Measurements from ENCODE around the gene MMRN2. TPM values are rescaled to one million over a fixed set of nuclear protein-coding genes. Genes with fewer than 3 reads are reported as not detected.

Gene MMRN2
- total RNA-seq, 1 experiment from 2014 or later, result 8.3 TPM

- ChIA-PET CTCF (no interaction called here), RAD21 (ENCODE audit: low non-redundant PET in 1 of 2, low total read pairs in 2 of 2, uncharacterized antibody in 2 of 2, unreplicated experiment in 2 of 2) (no interaction called here), POLR2A (no interaction called here)
- Histone ChIP-seq H3K27ac (ENCODE audit: low read depth, low read length) (0 out of 2 replicates have a peak overlapping the region, but pooled peaks have one; percentile 6), H3K4me3 (replicated peaks in 1 of 2; ENCODE audit: low read depth in 1 of 2, low read length in 2 of 2) (0 out of 4 replicates have a peak overlapping the region, but pooled peaks of 1 of the 2 experiments have one; percentile 10), H4K20me1 (ENCODE audit: insufficient read depth) (no peaks in the 10 kb centered on the region), H3K4me2 (ENCODE audit: low read length) (peak overlapping the region; percentile 51), H2AFZ (ENCODE audit: low read depth, low read length, poor library complexity, severe bottlenecking) (no peak overlapping the region), H3K27me3 (ENCODE audit: insufficient read depth, low read length) (no peaks in the 10 kb centered on the region), H3K9me3 (ENCODE audit: control insufficient read depth in 1 of 2, insufficient read depth in 1 of 2, low read depth in 1 of 2, low read length in 2 of 2) (no peaks in the 10 kb centered on the region), H3K36me3 (ENCODE audit: control insufficient read depth in 1 of 2, insufficient read depth in 2 of 2, low read length in 2 of 2) (no peaks in the 10 kb centered on the region), H3K79me2 (ENCODE audit: insufficient read depth, low read length) (peaks cover 13% of the 10 kb centered on the region), H3K9me2 (ENCODE audit: insufficient read depth) (no peaks in the 10 kb centered on the region), H3K9ac (ENCODE audit: low read length) (peak overlapping the region; percentile 21), H3K4me1 (ENCODE audit: control insufficient read depth in 1 of 2, insufficient read depth in 2 of 2, low read length in 2 of 2) (peaks cover 45 to 88% of the 10 kb centered on the region in 2 experiments)
- no peak for ATAC-seq
- DNase-seq (ENCODE audit: low read depth, low spot score), result no peak
- BruUV-seq (replicated peaks), result no TSS peak
- TF ChIP-seq EZH2 (IDR thresholded peaks at IDR 0.05) (no peak), SIN3A (IDR thresholded peaks at IDR 0.05; ENCODE audit: low read depth) (no peak), ZFX (IDR thresholded peaks at IDR 0.05) (no peak), TCF7L2 (IDR thresholded peaks at IDR 0.05; ENCODE audit: borderline replicate concordance, extremely low read depth, insufficient read depth, insufficient read length) (no peak), POLR2AphosphoS5 (IDR thresholded peaks at IDR 0.05; ENCODE audit: low read depth, low read length) (no peak), ATF3 (IDR thresholded peaks at IDR 0.05) (no peak), FOSL1 (IDR thresholded peaks at IDR 0.05; ENCODE audit: low read depth) (no peak), EGR1 (IDR thresholded peaks at IDR 0.05; ENCODE audit: low read depth) (no peak), MAX (IDR thresholded peaks at IDR 0.05) (no peak), JUND (IDR thresholded peaks at IDR 0.05) (no peak), CTCF (IDR thresholded peaks at IDR 0.05 in 2 of 3, conservative IDR thresholded peaks at IDR 0.05 in 1 of 3; ENCODE audit: borderline replicate concordance in 1 of 3, insufficient read depth in 1 of 3, low read depth in 2 of 3, low read length in 2 of 3) (no peak), SP1 (IDR thresholded peaks at IDR 0.05; ENCODE audit: low read depth) (no peak), RAD21 (IDR thresholded peaks at IDR 0.05; ENCODE audit: low read depth) (no peak), EZH2phosphoT487 (IDR thresholded peaks at IDR 0.05; ENCODE audit: borderline replicate concordance) (no peak), ZNF274 (IDR thresholded peaks at IDR 0.05; ENCODE audit: low read depth, low read length) (no peak), CEBPB (IDR thresholded peaks at IDR 0.05; ENCODE audit: low read depth) (no peak)
- TF ChIP-seq, protein P1, sequence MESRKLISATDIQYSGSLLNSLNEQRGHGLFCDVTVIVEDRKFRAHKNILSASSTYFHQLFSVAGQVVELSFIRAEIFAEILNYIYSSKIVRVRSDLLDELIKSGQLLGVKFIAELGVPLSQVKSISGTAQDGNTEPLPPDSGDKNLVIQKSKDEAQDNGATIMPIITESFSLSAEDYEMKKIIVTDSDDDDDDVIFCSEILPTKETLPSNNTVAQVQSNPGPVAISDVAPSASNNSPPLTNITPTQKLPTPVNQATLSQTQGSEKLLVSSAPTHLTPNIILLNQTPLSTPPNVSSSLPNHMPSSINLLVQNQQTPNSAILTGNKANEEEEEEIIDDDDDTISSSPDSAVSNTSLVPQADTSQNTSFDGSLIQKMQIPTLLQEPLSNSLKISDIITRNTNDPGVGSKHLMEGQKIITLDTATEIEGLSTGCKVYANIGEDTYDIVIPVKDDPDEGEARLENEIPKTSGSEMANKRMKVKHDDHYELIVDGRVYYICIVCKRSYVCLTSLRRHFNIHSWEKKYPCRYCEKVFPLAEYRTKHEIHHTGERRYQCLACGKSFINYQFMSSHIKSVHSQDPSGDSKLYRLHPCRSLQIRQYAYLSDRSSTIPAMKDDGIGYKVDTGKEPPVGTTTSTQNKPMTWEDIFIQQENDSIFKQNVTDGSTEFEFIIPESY (IDR thresholded peaks at IDR 0.05; ENCODE audit: extremely low read depth, insufficient replicate concordance, low read length), result no peak
- intact Hi-C loops (cut with micrococcal nuclease), result no loop called here
Observed at GRCh38 chr10:86974484-86974883, 17.1 kb upstream of the MMRN2 start.
